ENCODE measurements around the gene ARMC5. TPM values are rescaled to one million over a fixed set of nuclear protein-coding genes. Genes with fewer than 3 reads are reported as not detected.

The ARMC5 gene
- total RNA-seq, 4 donors from 2014 or later = 13.9 to 24.3 (median 19.4) TPM

GRCh38 chr16:31423241-31423640, 36.1 kb upstream of the ARMC5 start:
- Histone ChIP-seq H3K4me3 (no peak overlapping the region), H3K9me3 (no peaks in the 10 kb centered on the region), H3K27ac (peak overlapping the region; percentile 61 to 100 (median 96)), H3K27me3 (no peaks in the 10 kb centered on the region), H3K36me3 (peaks cover 0 to 8% of the 10 kb centered on the region in 2 donors), H3K4me1 (peaks cover 31 to 43% of the 10 kb centered on the region in 2 donors)
- peak in 1 of 2 donors; percentile 22 for DNase-seq
- TF ChIP-seq CTCF (IDR thresholded peaks at IDR 0.05 in 4 of 5, conservative IDR thresholded peaks at IDR 0.05 in 1 of 5) = no peak
- TF ChIP-seq POLR2A (IDR thresholded peaks at IDR 0.05) = peak in 1 of 2 donors; percentile 10
- ATAC-seq = no peak
- intact Hi-C loops (cut with DNase I; ENCODE audit: low total_unique reads) (no loop called here), in situ Hi-C loops (cut with MboI; ENCODE audit: low sequenced_read_pairs in 4 of 4) (loop anchor here in 1 of 4 donors (25.0 kb wide), 1 partner anchor 211 kb away; the partner anchor contains the start of genes PYCARD, PYDC1 and TRIM72)

- Histone ChIP-seq H3K27ac (peak overlapping the region; percentile 61 to 100 (median 96)), H3K4me3 (no peak overlapping the region), H3K4me1 (peaks cover 36 to 48% of the 10 kb centered on the region in 2 donors), H3K36me3 (peaks cover 0 to 8% of the 10 kb centered on the region in 2 donors), H3K9me3 (no peaks in the 10 kb centered on the region), H3K27me3 (no peaks in the 10 kb centered on the region)
- DNase-seq (peak in 1 of 2 donors; percentile 21), ATAC-seq (no peak)
- TF ChIP-seq POLR2A (IDR thresholded peaks at IDR 0.05) (peak in 1 of 2 donors; percentile 1), CTCF (IDR thresholded peaks at IDR 0.05 in 4 of 5, conservative IDR thresholded peaks at IDR 0.05 in 1 of 5) (no peak)
- in situ Hi-C loops (cut with MboI; ENCODE audit: low sequenced_read_pairs in 4 of 4) = loop anchor here in 1 of 4 donors (25.0 kb wide), 1 partner anchor 212 kb away; the partner anchor contains the start of genes PYCARD, PYDC1 and TRIM72
- intact Hi-C loops (cut with DNase I; ENCODE audit: low total_unique reads) = no loop called here
Measured at GRCh38 chr16:31423801-31424200, 35.5 kb upstream of the ARMC5 start.

GRCh38 chr16:31427441-31428278, 31.6 kb upstream of the ARMC5 start:
- Histone ChIP-seq H3K9me3 (no peaks in the 10 kb centered on the region), H3K4me3 (peak overlapping the region; percentile 67 to 83 (median 79)), H3K27ac (peak overlapping the region; percentile 92 to 100 (median 98)), H3K27me3 (no peaks in the 10 kb centered on the region), H3K4me1 (peaks cover 62 to 77% of the 10 kb centered on the region in 2 donors), H3K36me3 (peaks cover 0 to 8% of the 10 kb centered on the region in 2 donors)
- peak; percentile 12 to 28 for ATAC-seq
- TF ChIP-seq CTCF (IDR thresholded peaks at IDR 0.05 in 4 of 5, conservative IDR thresholded peaks at IDR 0.05 in 1 of 5) = no peak
- peak in 1 of 2 donors; percentile 10 for TF ChIP-seq POLR2A (IDR thresholded peaks at IDR 0.05)
- intact Hi-C loops (cut with DNase I; ENCODE audit: low total_unique reads) (loop anchor here (1.0 to 2.0 kb wide), 4 partner anchors 26 to 249 kb away; partner anchors contain the start of genes ARMC5 and TRIM72), in situ Hi-C loops (cut with MboI; ENCODE audit: low sequenced_read_pairs in 4 of 4) (loop anchor here in 2 of 4 donors (25.0 kb wide), 2 partner anchors 440 to 465 kb away; partner anchors contain the start of genes HSD3B7 (in 1 of the 2) and SETD1A (in 1 of the 2))
- DNase-seq = peak; percentile 62 to 84

GRCh38 chr16:31428279-31428597, 31.1 kb upstream of the ARMC5 start, which contains the start of gene COX6A2:
Gene COX6A2, minus strand, starts transcription at chr16:31428360. Its CDS starts 35 bp downstream, at chr16:31428325.
- Histone ChIP-seq H3K9me3 (no peaks in the 10 kb centered on the region), H3K27me3 (no peaks in the 10 kb centered on the region), H3K4me1 (peaks cover 64 to 73% of the 10 kb centered on the region in 2 donors), H3K36me3 (peaks cover 0 to 8% of the 10 kb centered on the region in 2 donors), H3K27ac (peak within 1 kb of the TSS; percentile 92 to 100 (median 98)), H3K4me3 (peak within 1 kb of the TSS; percentile 67 to 83 (median 79))
- in situ Hi-C loops (cut with MboI; ENCODE audit: low sequenced_read_pairs in 4 of 4) = loop anchor here in 2 of 4 donors (25.0 kb wide), 2 partner anchors 441 to 466 kb away; partner anchors contain the start of genes HSD3B7 (in 1 of the 2) and SETD1A (in 1 of the 2)
- DNase-seq (peak; percentile 84 to 93), ATAC-seq (peak; percentile 74 to 75)
- intact Hi-C loops (cut with DNase I; ENCODE audit: low total_unique reads) = loop anchor here (1.0 to 2.0 kb wide), 3 partner anchors 25 to 213 kb away; partner anchors contain the start of genes ARMC5 and TRIM72
- TF ChIP-seq POLR2A (IDR thresholded peaks at IDR 0.05) (peak; percentile 96 to 98), CTCF (IDR thresholded peaks at IDR 0.05 in 4 of 5, conservative IDR thresholded peaks at IDR 0.05 in 1 of 5) (peak in 1 of 5 experiments; percentile 21)

All from gastrocnemius medialis (tissue), 4 donors.